ENCODE data around the gene MINAR1. TPM values are rescaled to one million over a fixed set of nuclear protein-coding genes. Genes with fewer than 3 reads are reported as not detected.
"Not testable (repeated sequence)": the region's sequence is repeated elsewhere in the genome, so short reads cannot be mapped to it uniquely, and the experiment has no call there.

Gene MINAR1
- polyA plus RNA-seq (ENCODE audit: insufficient read length in 10 of 10), result 1 to 10 TPM; 1.3 to 2.1 (median 1.6) TPM
- long read RNA-seq, donor 1, result 0 reads
- long read RNA-seq, donor 2, result 0 reads
- long read RNA-seq, donor 3, result 0 reads
- long read RNA-seq, donor 4, result 0 reads
- long read RNA-seq, donor 5, result 0 reads
- long read RNA-seq, donor 6, result 0 reads
- long read RNA-seq, donor 7, result 0 reads
- long read RNA-seq, donor 8, result 0 reads
- long read RNA-seq, donor 9, result 0 reads

- peak; percentile 30 to 74 (median 38) for DNase-seq
Measured at GRCh38 chr15:79431636-79432344, at the start of gene MINAR1. Gene MINAR1 (plus strand): TSS chr15:79432336. CDS start chr15:79456148, 23,812 bp downstream.

GRCh38 chr15:79394231-79394630 is 37.9 kb upstream of the MINAR1 start:
- DNase-seq, result no peak

- no peak for DNase-seq
Measured at GRCh38 chr15:79396850-79397249, 35.3 kb upstream of the MINAR1 start.

GRCh38 chr15:79397269-79397910 is 34.7 kb upstream of the MINAR1 start:
- no peak for DNase-seq

GRCh38 chr15:79399606-79400005 is 32.5 kb upstream of the MINAR1 start:
- DNase-seq, result peak in 1 of 3 donors; percentile 6

- DNase-seq, result no peak
Measured at GRCh38 chr15:79400650-79401049, 31.5 kb upstream of the MINAR1 start.

- no peak for DNase-seq
Measured at GRCh38 chr15:79401301-79401700, 30.8 kb upstream of the MINAR1 start.

GRCh38 chr15:79402136-79402535 is 30.0 kb upstream of the MINAR1 start:
- no peak for DNase-seq

GRCh38 chr15:79403501-79403900 is 28.6 kb upstream of the MINAR1 start:
- DNase-seq, result no peak

GRCh38 chr15:79406210-79406609 is 25.9 kb upstream of the MINAR1 start:
- DNase-seq, result no peak

GRCh38 chr15:79408041-79408440 is 24.1 kb upstream of the MINAR1 start:
- DNase-seq, result no peak

- no peak for DNase-seq
Measured at GRCh38 chr15:79410237-79410636, 21.9 kb upstream of the MINAR1 start.

GRCh38 chr15:79412010-79412409 is 20.1 kb upstream of the MINAR1 start:
- DNase-seq, result no peak

- no peak for DNase-seq
Measured at GRCh38 chr15:79412429-79412828, 19.7 kb upstream of the MINAR1 start.

- no peak for DNase-seq
Measured at GRCh38 chr15:79416876-79417275, 15.3 kb upstream of the MINAR1 start.

- peak; percentile 18 to 36 (median 30) for DNase-seq
Measured at GRCh38 chr15:79418693-79419279, 13.3 kb upstream of the MINAR1 start.

- no peak for DNase-seq
Measured at GRCh38 chr15:79425591-79426295, 6.4 kb upstream of the MINAR1 start.

GRCh38 chr15:79426899-79427298 is 5.2 kb upstream of the MINAR1 start:
- DNase-seq, result not testable (repeated sequence)

GRCh38 chr15:79427781-79428598 is 4.1 kb upstream of the MINAR1 start:
- DNase-seq, result no peak

- DNase-seq, result peak in 1 of 3 donors; percentile 12
Measured at GRCh38 chr15:79430901-79431635, 1.1 kb upstream of the MINAR1 start.

All from muscle of back (tissue), 13 donors.